MM.1S (cell line): ENCODE data around the gene NOMO2.
"Not testable (repeated sequence)": the region's sequence is repeated elsewhere in the genome, so short reads cannot be mapped to it uniquely, and the experiment has no call there.

Experiments
- DNase-seq: peaks from one replicate; pipeline ENCODE4 v3.0.0-alpha.2; 2015
- H2AFZ ChIP-seq: fragments of 300-600 bp; sonication (generic); 2 replicates; pipeline ENCODE4 v1.6.0; 2016; ENCODE audit warnings: antibody characterized with exemption, low read length
- H3F3A ChIP-seq: fragments of 300-600 bp; sonication (generic); 2 replicates; pipeline ENCODE4 v1.6.1; 2016; ENCODE audit warnings: mild to moderate bottlenecking, antibody characterized with exemption, low read length, moderate library complexity, mixed read lengths; ENCODE audit not compliant: insufficient read depth
- H3K27ac ChIP-seq: fragments of 300-600 bp; sonication (generic); 2 replicates; pipeline ENCODE4 v1.5.1; 2016; ENCODE audit warnings: mild to moderate bottlenecking, low read length
- H3K27me3 ChIP-seq: fragments of 300-600 bp; sonication (generic); replicated peaks from 2 replicates; pipeline ENCODE4 v1.6.0; 2016; ENCODE audit warnings: low read length; ENCODE audit not compliant: insufficient read depth
- H3K36me3 ChIP-seq: fragments of 300-600 bp; sonication (generic); replicated peaks from 2 replicates; pipeline ENCODE4 v1.6.1; 2016; ENCODE audit warnings: mild to moderate bottlenecking, low read length, mixed read lengths; ENCODE audit not compliant: insufficient read depth
- H3K4me1 ChIP-seq: fragments of 300-600 bp; sonication (generic); 2 replicates; pipeline ENCODE4 v1.6.1; 2016; ENCODE audit warnings: low read length, mixed read lengths
- H3K4me2 ChIP-seq: fragments of 300-600 bp; sonication (generic); 2 replicates; pipeline ENCODE4 v1.6.0; 2016; ENCODE audit warnings: low read depth, low read length
- H3K4me3 ChIP-seq: fragments of 300-600 bp; sonication (generic); 2 replicates; pipeline ENCODE4 v1.5.1; 2016; ENCODE audit warnings: low read length, mixed read lengths
- H3K79me2 ChIP-seq: fragments of 300-600 bp; sonication (generic); 2 replicates; pipeline ENCODE4 v1.6.1; 2016; ENCODE audit warnings: mixed run types, low read length, mixed read lengths
- H3K9ac ChIP-seq: fragments of 300-600 bp; sonication (generic); 2 replicates; pipeline ENCODE4 v1.6.1; 2016; ENCODE audit warnings: low read length, mixed read lengths
- H3K9me2 ChIP-seq: fragments of 300-600 bp; sonication (generic); replicated peaks from 2 replicates; pipeline ENCODE4 v1.6.1; 2016; ENCODE audit warnings: mild to moderate bottlenecking, low read length, mixed read lengths; ENCODE audit not compliant: insufficient read depth
- H3K9me3 ChIP-seq: fragments of 300-600 bp; sonication (generic); replicated peaks from 2 replicates; pipeline ENCODE4 v1.6.1; 2016; ENCODE audit warnings: mild to moderate bottlenecking, low read length, mixed read lengths; ENCODE audit not compliant: insufficient read depth
- H4K20me1 ChIP-seq: fragments of 300-600 bp; sonication (generic); 2 replicates; pipeline ENCODE4 v1.6.1; 2016; ENCODE audit warnings: mild to moderate bottlenecking, low read length, moderate library complexity, mixed read lengths; ENCODE audit not compliant: insufficient read depth

The NOMO2 gene

DNA sequence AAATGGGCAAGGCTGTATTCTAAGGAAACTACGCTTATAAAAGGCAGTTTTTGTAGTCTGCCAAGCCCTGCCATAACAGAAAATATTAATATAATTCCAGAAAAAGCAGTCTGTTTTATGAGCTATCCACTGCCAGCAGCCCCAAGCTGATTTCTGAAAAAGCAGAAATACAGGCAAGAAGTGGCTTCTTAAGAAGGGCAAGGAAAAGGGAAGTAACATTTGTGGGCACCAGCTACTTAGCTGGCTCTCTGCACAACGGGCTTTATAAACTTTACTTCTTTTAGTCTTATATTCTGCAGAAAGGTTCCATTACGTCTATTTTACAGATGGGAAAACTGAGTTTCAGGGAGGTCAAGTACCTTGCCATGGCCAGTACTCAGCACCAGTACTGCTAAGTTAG lies 31.6 kb downstream of the NOMO2 start:
- not testable (repeated sequence) for H4K20me1 ChIP-seq, H3K36me3 ChIP-seq, H3K9me3 ChIP-seq, H3F3A ChIP-seq, DNase-seq, H3K4me3 ChIP-seq, H3K79me2 ChIP-seq, H3K4me1 ChIP-seq, H3K27ac ChIP-seq, H3K27me3 ChIP-seq, H3K9ac ChIP-seq, H2AFZ ChIP-seq, H3K4me2 ChIP-seq, H3K9me2 ChIP-seq

DNA sequence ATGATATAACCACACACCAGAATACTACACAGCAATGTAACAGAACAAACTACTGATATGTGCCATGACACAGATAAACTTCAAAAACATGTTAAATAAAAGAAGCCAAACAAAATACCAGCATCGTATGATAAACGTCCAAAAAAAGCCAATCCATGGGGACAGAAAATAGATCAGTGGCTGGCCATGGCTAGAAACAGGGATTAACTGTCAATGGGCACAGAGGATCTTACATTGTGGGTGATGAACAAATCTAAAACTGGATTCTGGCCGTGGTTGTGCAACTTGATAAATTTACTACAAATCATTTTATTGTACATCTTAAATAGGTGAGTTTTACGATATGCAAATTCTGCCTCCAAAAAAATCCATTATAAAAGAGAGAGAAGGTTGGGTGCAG lies 35.4 kb downstream of the NOMO2 start:
- H3K4me2 ChIP-seq, H3K27ac ChIP-seq, H3K36me3 ChIP-seq, H3F3A ChIP-seq, H4K20me1 ChIP-seq, H3K27me3 ChIP-seq, H3K9me2 ChIP-seq, DNase-seq, H3K4me1 ChIP-seq, H2AFZ ChIP-seq, H3K9ac ChIP-seq, H3K9me3 ChIP-seq, H3K4me3 ChIP-seq, H3K79me2 ChIP-seq: not testable (repeated sequence)

DNA sequence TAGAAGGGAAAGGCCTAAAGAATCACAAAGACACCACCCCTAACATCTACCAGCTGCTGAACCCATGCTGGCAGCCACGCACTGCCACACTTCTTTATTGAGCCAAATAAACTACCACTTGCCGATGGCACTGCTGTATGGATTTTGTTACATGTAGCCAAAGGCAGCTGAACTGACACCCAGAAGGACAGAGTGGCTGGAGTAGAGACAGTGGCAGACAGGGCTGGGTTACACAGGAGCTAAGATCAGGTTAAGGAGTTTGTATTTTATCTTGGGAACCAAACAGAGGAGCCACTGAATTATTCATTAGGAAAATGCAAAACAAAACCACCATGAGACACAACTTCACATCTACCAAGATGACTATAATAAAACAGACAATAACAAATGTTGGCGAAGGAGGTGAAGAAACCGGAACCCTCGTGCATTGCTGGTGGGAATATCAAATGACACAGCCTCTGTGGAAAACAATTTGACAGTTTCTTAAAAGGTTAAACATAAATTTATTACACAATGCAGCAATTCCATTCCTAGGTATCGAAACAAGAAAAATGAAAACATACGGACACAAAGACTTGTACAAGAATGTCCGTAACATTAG lies 35.9 kb downstream of the NOMO2 start:
- H3K9ac ChIP-seq, H3K27ac ChIP-seq, H3K9me3 ChIP-seq, H3K4me2 ChIP-seq, H3K4me3 ChIP-seq, H3K79me2 ChIP-seq, DNase-seq, H3K4me1 ChIP-seq, H3K36me3 ChIP-seq, H3F3A ChIP-seq, H2AFZ ChIP-seq, H3K27me3 ChIP-seq, H4K20me1 ChIP-seq, H3K9me2 ChIP-seq: not testable (repeated sequence)

DNA sequence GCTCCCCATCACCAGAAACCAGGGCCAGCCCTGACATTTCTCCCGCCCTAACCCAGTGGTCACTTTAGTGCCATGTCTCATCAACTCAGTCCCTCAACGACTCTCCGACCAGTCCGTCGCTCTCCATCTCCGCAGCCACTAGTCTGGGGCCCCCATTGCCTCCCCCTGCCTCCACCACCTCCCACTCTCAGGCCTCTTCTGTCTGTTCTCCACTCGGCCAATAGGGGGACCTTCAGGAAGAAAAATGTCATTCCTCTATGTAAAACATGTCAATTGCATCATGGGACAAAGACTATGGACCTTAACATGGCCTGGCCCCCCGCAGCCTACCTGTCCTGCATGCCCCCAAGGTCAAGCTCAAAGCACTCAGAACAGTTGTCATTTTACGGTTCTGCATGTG lies 39.3 kb downstream of the NOMO2 start:
- not testable (repeated sequence) for H3K27ac ChIP-seq, H3K9ac ChIP-seq, H3K4me3 ChIP-seq, H3K36me3 ChIP-seq, H3F3A ChIP-seq, H2AFZ ChIP-seq, DNase-seq, H3K4me2 ChIP-seq, H3K9me2 ChIP-seq, H4K20me1 ChIP-seq, H3K9me3 ChIP-seq, H3K4me1 ChIP-seq, H3K79me2 ChIP-seq, H3K27me3 ChIP-seq

DNA sequence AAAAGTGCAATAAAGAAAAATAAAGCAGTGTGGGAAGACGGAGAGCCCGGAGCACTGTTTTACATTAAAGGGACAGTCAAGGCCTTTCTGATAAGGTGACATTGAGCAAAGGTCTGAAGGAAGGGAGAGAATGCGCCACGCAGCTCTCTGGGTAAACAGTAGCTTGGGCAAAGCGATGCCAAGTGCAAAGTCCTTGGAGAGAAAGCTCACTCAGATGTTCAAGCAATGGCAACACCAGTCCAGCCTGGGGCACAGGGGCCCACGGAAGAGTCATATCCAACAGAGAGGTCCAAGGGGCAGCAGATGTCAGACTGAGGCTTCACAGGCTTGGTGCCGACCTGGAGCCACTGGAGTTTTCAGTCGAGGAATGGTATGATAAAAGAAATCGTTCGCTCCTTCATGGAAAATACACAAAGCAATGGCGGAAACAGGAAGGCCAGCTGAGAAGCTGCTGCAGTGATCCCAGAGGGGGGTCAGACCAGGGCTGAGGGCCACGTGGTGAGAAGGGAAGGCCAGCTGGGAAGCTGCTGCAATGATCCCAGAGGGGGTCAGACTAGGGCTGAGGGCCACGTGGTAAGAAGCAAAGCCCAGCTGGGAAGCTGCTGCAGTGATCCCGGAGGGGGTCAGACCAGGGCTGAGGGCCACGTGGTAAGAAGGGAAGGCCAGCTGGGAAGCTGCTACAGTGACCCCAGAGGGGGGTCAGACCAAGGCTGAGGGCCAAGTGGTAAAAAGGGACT lies 40.3 kb downstream of the NOMO2 start:
- H3K79me2 ChIP-seq, H3K4me1 ChIP-seq, H3K27me3 ChIP-seq, DNase-seq, H2AFZ ChIP-seq, H3K9ac ChIP-seq, H4K20me1 ChIP-seq, H3K4me2 ChIP-seq, H3K36me3 ChIP-seq, H3F3A ChIP-seq, H3K27ac ChIP-seq, H3K9me3 ChIP-seq, H3K4me3 ChIP-seq, H3K9me2 ChIP-seq: not testable (repeated sequence)

DNA sequence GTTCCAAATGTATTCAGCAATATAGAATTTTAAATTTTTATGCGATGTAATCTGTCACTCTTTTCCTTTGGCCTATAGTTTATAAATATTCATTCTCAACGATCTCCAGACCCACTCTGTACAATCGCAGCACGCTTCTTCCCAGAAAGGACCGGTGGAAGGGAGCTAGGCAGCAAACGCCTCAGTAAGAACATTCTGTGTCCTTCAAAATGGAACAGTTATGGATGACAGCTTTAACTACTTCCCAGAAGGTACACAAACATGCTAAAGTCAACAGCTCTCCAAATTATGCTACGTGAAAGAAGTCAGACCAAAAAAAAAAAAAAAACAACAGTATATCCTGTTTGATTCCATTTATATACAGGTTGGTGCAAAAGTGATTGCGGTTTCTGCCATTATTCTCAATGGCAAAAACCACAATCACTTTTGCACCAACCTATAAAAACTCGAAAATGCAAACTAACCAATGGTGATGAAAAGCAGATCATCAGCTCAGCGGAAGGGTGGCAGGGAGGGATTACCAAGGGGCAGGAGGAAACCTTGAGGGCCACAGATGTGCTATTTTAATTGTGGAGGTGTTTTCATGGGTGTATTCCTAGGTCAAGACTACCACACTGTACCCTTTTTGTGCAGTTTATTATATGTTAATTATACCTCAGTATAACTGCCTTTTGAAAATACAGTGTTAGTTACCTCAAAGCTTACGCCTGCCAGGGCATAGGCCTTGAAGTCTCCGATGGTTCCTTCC lies 43.2 kb downstream of the NOMO2 start:
- H3K4me1 ChIP-seq, DNase-seq, H3K4me2 ChIP-seq, H3K79me2 ChIP-seq, H2AFZ ChIP-seq, H3K9me3 ChIP-seq, H3K9ac ChIP-seq, H3K27ac ChIP-seq, H3F3A ChIP-seq, H3K4me3 ChIP-seq, H4K20me1 ChIP-seq, H3K27me3 ChIP-seq, H3K9me2 ChIP-seq, H3K36me3 ChIP-seq: not testable (repeated sequence)

DNA sequence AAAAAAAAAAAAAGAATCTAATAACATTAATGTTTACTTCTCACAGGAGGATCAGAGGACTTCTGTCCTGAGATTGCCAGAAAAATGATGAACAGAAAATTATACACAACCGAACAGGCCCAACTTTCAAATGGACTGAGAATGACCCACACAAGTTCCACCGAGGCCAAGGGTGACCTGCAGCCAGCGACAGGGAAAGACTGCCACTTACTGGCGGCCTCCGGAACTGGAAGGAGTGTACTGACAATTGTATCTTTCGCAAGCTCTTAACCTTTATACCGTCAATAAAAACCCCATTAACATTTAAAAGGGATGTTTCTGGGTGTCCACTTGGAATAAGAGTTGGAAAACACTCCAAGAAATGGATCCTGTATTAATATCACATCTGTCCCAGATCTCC lies 63.5 kb downstream of the NOMO2 start:
- not testable (repeated sequence) for H3K27me3 ChIP-seq, H3K9me2 ChIP-seq, H2AFZ ChIP-seq, H3K27ac ChIP-seq, H3F3A ChIP-seq, H3K79me2 ChIP-seq, DNase-seq, H3K4me1 ChIP-seq, H3K9ac ChIP-seq, H3K4me3 ChIP-seq, H3K4me2 ChIP-seq, H3K9me3 ChIP-seq, H3K36me3 ChIP-seq, H4K20me1 ChIP-seq

DNA sequence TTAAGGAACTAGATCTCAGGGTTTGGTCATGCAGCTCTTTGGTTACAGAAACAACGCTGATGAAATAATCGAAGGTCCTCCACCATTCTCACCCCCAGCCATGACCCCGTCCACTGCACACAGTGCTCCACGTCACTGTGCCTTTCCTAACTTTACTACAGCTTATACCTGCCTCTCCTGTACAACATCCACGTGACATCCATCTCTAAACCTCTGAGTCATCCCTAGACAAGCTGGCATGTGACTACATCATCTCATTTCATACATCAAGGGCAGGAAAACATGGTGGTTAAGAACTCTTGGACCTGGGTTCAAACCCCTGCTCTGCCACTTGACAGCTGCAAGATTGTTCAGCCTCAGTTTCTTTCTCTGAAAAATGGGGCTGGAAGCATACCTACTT lies 64.9 kb downstream of the NOMO2 start:
- not testable (repeated sequence) for H3K9me3 ChIP-seq, H3K9ac ChIP-seq, H2AFZ ChIP-seq, H3K79me2 ChIP-seq, DNase-seq, H3K36me3 ChIP-seq, H3K27me3 ChIP-seq, H4K20me1 ChIP-seq, H3K4me2 ChIP-seq, H3K4me1 ChIP-seq, H3K9me2 ChIP-seq, H3F3A ChIP-seq, H3K27ac ChIP-seq, H3K4me3 ChIP-seq
